ENCODE measurements around the gene COA8.

GRCh38 chr14:103619057-103619456 is 56.3 kb downstream of the COA8 start:
- TF ChIP-seq, protein P1, sequence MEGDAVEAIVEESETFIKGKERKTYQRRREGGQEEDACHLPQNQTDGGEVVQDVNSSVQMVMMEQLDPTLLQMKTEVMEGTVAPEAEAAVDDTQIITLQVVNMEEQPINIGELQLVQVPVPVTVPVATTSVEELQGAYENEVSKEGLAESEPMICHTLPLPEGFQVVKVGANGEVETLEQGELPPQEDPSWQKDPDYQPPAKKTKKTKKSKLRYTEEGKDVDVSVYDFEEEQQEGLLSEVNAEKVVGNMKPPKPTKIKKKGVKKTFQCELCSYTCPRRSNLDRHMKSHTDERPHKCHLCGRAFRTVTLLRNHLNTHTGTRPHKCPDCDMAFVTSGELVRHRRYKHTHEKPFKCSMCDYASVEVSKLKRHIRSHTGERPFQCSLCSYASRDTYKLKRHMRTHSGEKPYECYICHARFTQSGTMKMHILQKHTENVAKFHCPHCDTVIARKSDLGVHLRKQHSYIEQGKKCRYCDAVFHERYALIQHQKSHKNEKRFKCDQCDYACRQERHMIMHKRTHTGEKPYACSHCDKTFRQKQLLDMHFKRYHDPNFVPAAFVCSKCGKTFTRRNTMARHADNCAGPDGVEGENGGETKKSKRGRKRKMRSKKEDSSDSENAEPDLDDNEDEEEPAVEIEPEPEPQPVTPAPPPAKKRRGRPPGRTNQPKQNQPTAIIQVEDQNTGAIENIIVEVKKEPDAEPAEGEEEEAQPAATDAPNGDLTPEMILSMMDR (conservative IDR thresholded peaks at IDR 0.05 in 1 of 2, IDR thresholded peaks at IDR 0.05 in 1 of 2; ENCODE audit: extremely low read depth in 1 of 2, insufficient read depth in 1 of 2, low read depth in 1 of 2, low read length in 2 of 2): no peak
- no peak for TF ChIP-seq EZH2 (IDR thresholded peaks at IDR 0.05; ENCODE audit: borderline replicate concordance, low read length)
